AG09309 (cell line): ENCODE measurements around the gene KARS1.
"Not testable (repeated sequence)": the region's sequence is repeated elsewhere in the genome, so short reads cannot be mapped to it uniquely, and the experiment has no call there.

Experiments
- DNase-seq: peaks from one replicate; pipeline ENCODE4 v3.0.0-alpha.2; 2010; ENCODE audit warnings: low read depth
- H3K4me3 ChIP-seq: 2 replicates; pipeline ENCODE4 v1.5.1; 2011; ENCODE audit warnings: mild to moderate bottlenecking, low read depth, low read length, moderate library complexity; ENCODE audit not compliant: control insufficient read depth
- CTCF ChIP-seq: IDR thresholded peaks from 2 replicates; pipeline ENCODE4 v1.5.1; 2011; ENCODE audit warnings: mild to moderate bottlenecking, low read depth, low read length, inconsistent platforms; ENCODE audit not compliant: insufficient read depth, control insufficient read depth; ENCODE audit errors: missing control alignments

The KARS1 gene

DNA sequence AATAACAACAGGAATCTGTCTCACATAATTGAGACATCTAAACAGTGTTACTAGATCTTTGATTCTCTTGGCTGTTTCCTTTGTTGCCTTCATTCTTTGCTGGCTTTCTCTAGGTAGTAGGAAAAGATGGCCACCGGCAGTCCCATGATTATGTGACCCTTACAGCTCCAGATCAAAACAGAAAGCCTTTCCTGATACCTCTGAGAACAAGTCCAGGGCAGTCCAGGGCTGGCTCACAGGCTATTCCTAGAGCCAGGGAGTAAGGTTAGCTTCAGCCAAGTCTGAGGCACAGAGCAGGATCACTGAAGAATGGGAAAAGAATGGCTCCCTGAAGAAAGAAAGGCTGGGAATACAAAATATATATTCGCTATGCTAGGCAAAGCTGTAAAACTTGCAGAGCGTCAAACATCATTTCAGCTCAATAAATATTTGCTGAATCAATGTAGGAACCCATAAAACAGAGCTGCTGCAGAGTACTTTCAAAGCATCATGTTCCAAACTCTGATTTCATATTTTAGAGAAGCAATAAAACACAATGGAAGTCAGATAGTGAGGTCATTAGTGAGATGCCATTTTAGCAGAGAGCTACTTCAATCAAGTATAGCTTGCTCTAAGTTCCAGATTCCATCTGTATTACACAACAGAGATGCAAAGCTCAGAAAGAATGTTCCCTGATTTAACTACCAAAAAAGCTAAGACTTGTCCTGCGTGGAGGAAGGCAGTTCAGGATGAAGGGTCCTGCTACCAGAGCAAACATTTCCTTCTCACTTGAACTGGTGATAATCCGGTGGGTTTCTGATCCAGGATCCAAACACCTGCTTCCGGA is 47.8 kb downstream of the KARS1 start:
- no peak overlapping the region for H3K4me3 ChIP-seq
- no peak for DNase-seq
- no peak for TF ChIP-seq CTCF

- H3K4me3 ChIP-seq: no peak overlapping the region
- no peak for TF ChIP-seq CTCF
- peak; percentile 68 for DNase-seq
Measured at GRCh38 chr16:75593825-75594820, 53.3 kb downstream of the KARS1 start.

DNA sequence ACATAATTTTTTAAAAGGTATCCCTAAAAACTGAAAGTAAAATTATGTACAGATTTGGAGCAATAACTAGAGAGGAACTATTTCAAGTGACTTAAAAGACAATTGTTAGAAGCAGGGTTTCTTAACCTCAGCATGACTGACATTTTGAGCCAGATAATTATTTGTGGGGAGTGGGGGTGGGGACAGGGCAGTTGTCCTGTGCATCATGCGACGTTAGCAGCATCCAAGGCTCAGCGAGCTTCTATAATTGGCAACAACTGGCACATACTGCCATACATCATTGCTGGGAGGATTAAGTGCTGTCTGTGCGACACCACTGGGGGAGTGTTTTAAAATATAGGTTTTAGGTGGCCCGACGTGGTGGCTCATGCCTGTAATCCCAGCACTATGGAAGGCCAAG is 54.2 kb downstream of the KARS1 start:
- no peak for DNase-seq
- no peak overlapping the region for H3K4me3 ChIP-seq
- no peak for TF ChIP-seq CTCF

DNA sequence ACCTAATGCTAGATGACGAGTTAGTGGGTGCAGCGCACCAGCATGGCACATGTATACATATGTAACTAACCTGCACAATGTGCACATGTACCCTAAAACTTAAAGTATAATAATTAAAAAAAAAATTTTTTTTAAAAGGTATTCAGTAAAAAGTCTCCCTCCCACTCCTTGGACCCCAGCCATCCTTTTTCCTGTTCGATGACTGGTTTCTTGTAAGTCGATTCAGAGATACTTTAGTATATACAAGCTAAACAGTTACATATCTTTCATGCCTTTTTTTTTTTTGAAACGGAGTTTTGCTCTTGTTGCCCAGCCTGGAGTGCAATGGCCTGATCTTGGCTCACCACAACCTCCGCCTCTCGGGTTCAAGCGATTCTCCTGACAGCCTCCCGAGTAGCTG is 55.5 kb downstream of the KARS1 start:
- not testable (repeated sequence) for DNase-seq, H3K4me3 ChIP-seq

DNA sequence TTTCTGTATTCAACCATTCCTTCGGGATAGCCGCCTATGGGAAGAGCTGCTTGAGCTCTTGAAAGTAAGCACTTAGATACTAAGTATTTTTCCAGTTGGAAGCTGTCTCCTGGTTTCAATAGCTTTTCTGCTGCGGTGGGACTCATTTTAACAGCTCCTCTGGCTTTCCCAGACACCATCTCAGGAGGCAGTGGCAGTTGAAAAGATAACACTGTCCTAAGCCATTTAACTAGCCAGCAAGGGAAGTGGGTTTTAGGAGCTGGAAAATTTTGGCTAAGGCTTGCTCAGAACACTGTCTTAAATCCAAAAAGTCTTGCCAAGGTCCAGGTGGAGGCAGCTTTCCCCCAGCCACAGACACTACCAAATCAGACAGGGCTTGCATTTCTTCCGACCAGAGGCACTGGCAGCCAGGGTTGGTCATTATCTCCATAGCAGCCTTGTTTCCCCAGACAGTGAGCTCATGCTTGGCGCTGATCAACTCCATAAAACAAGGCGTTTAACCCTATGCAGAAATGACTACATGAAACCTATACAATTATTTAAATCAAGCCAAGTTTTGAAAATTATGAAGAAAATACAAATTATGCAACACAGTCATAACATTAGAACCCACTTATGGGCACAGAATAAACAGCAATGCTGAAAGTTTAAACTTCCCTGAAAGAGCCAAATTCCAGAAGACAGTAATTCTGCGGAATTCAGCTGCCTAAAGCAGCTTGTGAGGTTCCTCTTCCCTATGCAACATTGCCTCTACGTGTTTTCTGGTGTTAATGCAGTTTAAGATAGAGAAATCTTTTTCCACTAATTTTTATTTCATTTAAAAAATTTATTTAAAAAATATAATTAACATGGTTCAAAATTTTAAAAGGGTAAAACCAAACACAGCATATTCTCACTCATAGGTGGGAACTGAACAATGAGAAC is 56.3 kb downstream of the KARS1 start:
- peak; percentile 52 for DNase-seq
- peak; percentile 22 for TF ChIP-seq CTCF
- no peak overlapping the region for H3K4me3 ChIP-seq

DNA sequence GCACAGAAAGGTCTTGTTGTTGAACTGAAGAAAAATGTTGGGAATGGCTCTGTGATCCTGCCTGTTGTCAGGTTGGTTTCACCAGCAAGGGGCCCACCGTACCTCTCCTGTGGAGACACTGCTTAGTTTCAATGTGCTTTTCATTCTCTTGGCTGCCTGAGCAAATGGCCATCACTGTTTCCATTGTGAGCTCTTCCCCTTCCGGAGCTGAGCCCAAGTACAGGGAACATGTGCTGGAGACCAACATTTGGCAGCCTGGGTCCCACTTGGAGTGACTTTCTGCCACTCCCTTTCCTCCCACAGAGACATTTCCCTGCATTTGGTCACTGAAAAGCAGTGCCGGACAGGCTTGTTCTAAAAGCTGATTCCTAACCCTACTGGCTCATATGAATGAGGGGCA is 58.2 kb downstream of the KARS1 start:
- DNase-seq: no peak
- no peak for TF ChIP-seq CTCF
- H3K4me3 ChIP-seq: no peak overlapping the region
